ENCODE measurements around the gene STEAP1.

The STEAP1 gene

GRCh38 chr7:90187507-90188050 lies 33.3 kb downstream of the STEAP1 start:
- no peaks in the 10 kb centered on the region for H3K36me3 ChIP-seq
- H3K27me3 ChIP-seq: no peaks in the 10 kb centered on the region
- no peaks in the 10 kb centered on the region for H3K9me3 ChIP-seq
- no peak for DNase-seq
- H3K4me3 ChIP-seq (ENCODE audit: low read depth, low read length): no peak overlapping the region
- H3K4me1 ChIP-seq: no peaks in the 10 kb centered on the region
- TF ChIP-seq CTCF (IDR thresholded peaks at IDR 0.05; ENCODE audit: low read depth, low read length): no peak

DNA sequence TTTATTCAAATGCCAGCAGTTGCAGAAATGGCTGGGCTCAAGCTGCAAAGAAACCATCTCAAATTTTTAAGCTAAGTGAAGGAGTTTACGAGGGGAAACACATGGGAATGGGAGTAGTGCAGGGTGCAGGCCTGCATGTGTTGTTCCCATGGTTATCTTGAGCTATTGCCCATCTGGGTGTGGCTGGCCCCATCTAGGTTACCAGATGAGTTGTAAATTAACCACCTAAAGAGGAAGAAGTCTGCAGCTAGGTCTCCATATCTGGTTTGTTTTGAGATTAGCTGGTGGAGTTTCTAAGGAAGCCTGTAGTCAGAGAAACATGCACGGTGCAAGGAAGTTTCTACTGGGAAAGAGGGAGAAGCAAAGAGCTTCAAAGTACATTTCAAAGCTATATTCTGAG lies 34.0 kb downstream of the STEAP1 start:
- Histone ChIP-seq H3K9me3 (no peaks in the 10 kb centered on the region), H3K27me3 (no peaks in the 10 kb centered on the region), H3K36me3 (no peaks in the 10 kb centered on the region), H3K4me3 (ENCODE audit: low read depth, low read length) (no peak overlapping the region), H3K4me1 (no peaks in the 10 kb centered on the region)
- DNase-seq: no peak
- no peak for TF ChIP-seq CTCF (IDR thresholded peaks at IDR 0.05; ENCODE audit: low read depth, low read length)

DNA sequence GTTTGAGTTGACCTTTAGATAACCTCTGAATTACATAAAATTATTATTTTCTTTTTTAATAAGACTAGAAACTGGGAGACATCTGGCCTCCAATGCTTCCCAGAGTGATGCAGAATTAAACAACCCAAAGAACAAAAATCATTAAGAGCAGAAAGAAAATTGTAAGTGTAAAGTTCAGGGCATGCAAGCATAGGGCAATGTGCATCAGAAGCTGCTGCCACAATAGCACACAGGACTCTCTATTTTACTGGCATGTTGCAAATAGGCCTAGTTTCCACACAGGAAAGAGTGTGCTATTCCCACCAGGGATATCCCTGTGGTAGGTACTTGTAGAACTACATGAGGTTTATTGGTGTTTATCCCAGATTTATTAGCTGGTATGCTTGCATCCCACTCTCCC lies 36.7 kb downstream of the STEAP1 start:
- TF ChIP-seq CTCF (IDR thresholded peaks at IDR 0.05; ENCODE audit: low read depth, low read length): no peak
- no peak for DNase-seq
- no peaks in the 10 kb centered on the region for H3K4me1 ChIP-seq
- H3K27me3 ChIP-seq: no peaks in the 10 kb centered on the region
- H3K36me3 ChIP-seq: no peaks in the 10 kb centered on the region
- H3K4me3 ChIP-seq (ENCODE audit: low read depth, low read length): no peak overlapping the region
- no peaks in the 10 kb centered on the region for H3K9me3 ChIP-seq

GRCh38 chr7:90191648-90192047 lies 37.4 kb downstream of the STEAP1 start:
- Histone ChIP-seq H3K36me3 (no peaks in the 10 kb centered on the region), H3K9me3 (no peaks in the 10 kb centered on the region), H3K4me1 (no peaks in the 10 kb centered on the region), H3K4me3 (ENCODE audit: low read depth, low read length) (no peak overlapping the region), H3K27me3 (no peaks in the 10 kb centered on the region)
- TF ChIP-seq CTCF (IDR thresholded peaks at IDR 0.05; ENCODE audit: low read depth, low read length): no peak
- DNase-seq: no peak

- no peaks in the 10 kb centered on the region for H3K27me3 ChIP-seq
- H3K4me1 ChIP-seq: no peaks in the 10 kb centered on the region
- no peak overlapping the region for H3K4me3 ChIP-seq (ENCODE audit: low read depth, low read length)
- H3K36me3 ChIP-seq: no peaks in the 10 kb centered on the region
- no peaks in the 10 kb centered on the region for H3K9me3 ChIP-seq
- DNase-seq: no peak
- TF ChIP-seq CTCF (IDR thresholded peaks at IDR 0.05; ENCODE audit: low read depth, low read length): no peak
Observed at GRCh38 chr7:90192876-90193750, 38.8 kb downstream of the STEAP1 start.
